SK-MEL-5 (cell line): ENCODE data around the gene SEMA4F. TPM values are rescaled to one million over a fixed set of nuclear protein-coding genes. Genes with fewer than 3 reads are reported as not detected.
"Not testable (repeated sequence)": the region's sequence is repeated elsewhere in the genome, so short reads cannot be mapped to it uniquely, and the experiment has no call there.

Experiments
- DNase-seq: peaks from one replicate; pipeline ENCODE4 v3.0.0-alpha.2; 2016; ENCODE audit warnings: low read depth, low spot score
- in situ Hi-C: cut with HindIII; loops from 2 replicates; pipeline ENCODE4 v1.10.0; 2016; ENCODE audit warnings: low sequenced_read_pairs, high pct_unique_total_duplicates, low pct_unique_long_range_greater_than_20kb
- polyA plus RNA-seq, 2 experiments: library from polyadenylated mRNA; depleted of rRNA; stranded (reverse); fragments of >200 nt; gene quantifications; 2 replicates each; pipeline ENCODE4 v1.2.3, GENCODE V29; 2015
- total RNA-seq: library from RNA; depleted of rRNA; stranded (reverse); fragments of >200 nt; shearing (Covaris generic); gene quantifications from 2 replicates; pipeline ENCODE4 v1.2.3, GENCODE V29; 2014; rRNA removed

Gene SEMA4F
- 15.1 and 16.3 TPM in 2 replicates for total RNA-seq
- polyA plus RNA-seq (2015; cell fraction: cytosol; rRNA removed) = 36.0 and 43.1 TPM in 2 replicates
- 23.5 and 25.8 TPM in 2 replicates for polyA plus RNA-seq (2015; cell fraction: nucleus; rRNA removed)

- in situ Hi-C loops = no loop called here
- DNase-seq = peak; percentile 98
Observed at GRCh38 chr2:74653985-74654882, at the start of gene SEMA4F. TSS of gene SEMA4F (plus strand) at chr2:74654247. CDS start at chr2:74654377, 130 bp downstream.

GRCh38 chr2:74606927-74607326, 47.1 kb upstream of the SEMA4F start:
- DNase-seq = no peak
- in situ Hi-C loops = no loop called here

GRCh38 chr2:74617122-74617521, 36.9 kb upstream of the SEMA4F start:
- DNase-seq = no peak
- in situ Hi-C loops = no loop called here

GRCh38 chr2:74618410-74619083, 35.5 kb upstream of the SEMA4F start:
- DNase-seq = no peak
- in situ Hi-C loops = no loop called here

GRCh38 chr2:74619651-74620297, 34.3 kb upstream of the SEMA4F start:
- in situ Hi-C loops = no loop called here

GRCh38 chr2:74620671-74621070, 33.4 kb upstream of the SEMA4F start:
- DNase-seq = no peak
- in situ Hi-C loops = no loop called here

More at GRCh38 chr2:74619651-74620297, 34.3 kb upstream of the SEMA4F start:
- DNase-seq = no peak

GRCh38 chr2:74625658-74626425, 28.2 kb upstream of the SEMA4F start:
- in situ Hi-C loops = no loop called here
- DNase-seq = peak; percentile 11

GRCh38 chr2:74628538-74629105, 25.4 kb upstream of the SEMA4F start:
- DNase-seq = no peak
- in situ Hi-C loops = no loop called here

GRCh38 chr2:74630454-74630853, 23.6 kb upstream of the SEMA4F start:
- DNase-seq, in situ Hi-C loops: not testable (repeated sequence)

- peak; percentile 24 for DNase-seq
Observed at GRCh38 chr2:74632209-74632938, 21.7 kb upstream of the SEMA4F start.

GRCh38 chr2:74632939-74633312, 21.1 kb upstream of the SEMA4F start:
- in situ Hi-C loops = no loop called here
- no peak for DNase-seq

More at GRCh38 chr2:74632209-74632938, 21.7 kb upstream of the SEMA4F start:
- in situ Hi-C loops = no loop called here

GRCh38 chr2:74639550-74639949, 14.5 kb upstream of the SEMA4F start:
- no peak for DNase-seq

GRCh38 chr2:74645344-74645743, 8.7 kb upstream of the SEMA4F start:
- no peak for DNase-seq
- in situ Hi-C loops = no loop called here

More at GRCh38 chr2:74639550-74639949, 14.5 kb upstream of the SEMA4F start:
- in situ Hi-C loops = no loop called here

GRCh38 chr2:74646201-74646600, 7.8 kb upstream of the SEMA4F start:
- no peak for DNase-seq
- in situ Hi-C loops = no loop called here

GRCh38 chr2:74646834-74647482, 7.1 kb upstream of the SEMA4F start:
- DNase-seq = no peak
- in situ Hi-C loops = no loop called here

GRCh38 chr2:74648009-74648443, 6.0 kb upstream of the SEMA4F start, which contains the start of gene M1AP:
TSS of gene M1AP (minus strand) at chr2:74648330. CDS start at chr2:74640275, 8,055 bp downstream.
- no peak for DNase-seq
- in situ Hi-C loops = no loop called here
